Hematopoietic multipotent progenitor cell treated with erythropoietin and hydrocortisone succinate and interleukin-3 and kit ligand, for 6 days (in vitro differentiated cells): ENCODE data around the gene ARHGAP22.
A peak's percentile ranks its signal among the peaks of the same experiment; 100 is the strongest.

ENCODE experiments used
- DNase-seq: peaks from one replicate; pipeline ENCODE4 v3.0.0-alpha.2; 2015

The ARHGAP22 gene

DNA sequence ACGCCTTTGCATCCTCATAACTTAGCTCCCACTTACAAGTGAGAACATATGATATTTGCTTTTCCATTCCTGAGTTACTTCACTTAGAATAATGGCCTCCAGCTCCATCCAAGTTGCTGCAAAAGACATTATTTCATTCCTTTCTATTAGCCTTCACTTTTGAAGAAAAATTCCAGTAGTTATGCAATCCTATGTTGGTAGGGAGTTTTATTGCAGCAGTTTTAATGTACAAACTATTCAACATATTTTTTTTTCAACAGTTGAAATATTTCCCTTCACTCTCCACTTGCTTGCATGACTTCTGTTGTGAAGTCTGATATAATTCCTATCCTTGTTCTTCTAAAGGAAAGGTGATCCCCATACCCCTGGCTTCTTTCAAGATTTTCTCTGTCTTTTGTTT is 27.3 kb upstream of the ARHGAP22 start:
- DNase-seq = no peak

DNA sequence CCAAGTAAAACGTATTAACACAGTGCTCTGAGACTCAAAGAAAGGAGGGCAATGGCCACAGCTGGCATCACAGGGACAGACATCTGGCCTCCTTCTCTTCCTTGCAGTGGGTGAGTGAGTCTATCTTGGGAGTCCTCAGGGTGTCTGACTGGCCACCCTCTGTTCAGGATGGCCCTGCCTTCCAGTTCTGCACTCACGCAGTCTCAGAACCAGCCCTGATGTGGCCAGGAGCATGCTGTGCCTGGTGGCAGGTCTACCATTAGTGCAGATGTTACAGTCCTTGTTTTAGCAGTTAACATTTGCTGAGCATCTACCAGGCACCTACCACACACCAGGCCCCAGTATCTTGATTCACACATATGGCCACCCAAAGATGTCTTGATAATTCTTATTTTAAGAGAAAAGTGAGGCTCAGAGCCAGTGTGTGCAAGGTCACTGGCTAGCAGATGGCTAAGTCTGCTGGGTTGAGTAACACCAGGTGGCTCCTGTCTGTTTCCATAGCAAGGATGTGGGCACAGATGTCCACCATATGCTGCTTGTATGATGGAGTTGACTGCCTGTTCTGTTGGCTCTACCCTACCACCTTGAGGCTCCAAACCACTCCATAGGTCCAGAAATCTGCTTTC is 23.2 kb upstream of the ARHGAP22 start:
- DNase-seq = no peak

DNA sequence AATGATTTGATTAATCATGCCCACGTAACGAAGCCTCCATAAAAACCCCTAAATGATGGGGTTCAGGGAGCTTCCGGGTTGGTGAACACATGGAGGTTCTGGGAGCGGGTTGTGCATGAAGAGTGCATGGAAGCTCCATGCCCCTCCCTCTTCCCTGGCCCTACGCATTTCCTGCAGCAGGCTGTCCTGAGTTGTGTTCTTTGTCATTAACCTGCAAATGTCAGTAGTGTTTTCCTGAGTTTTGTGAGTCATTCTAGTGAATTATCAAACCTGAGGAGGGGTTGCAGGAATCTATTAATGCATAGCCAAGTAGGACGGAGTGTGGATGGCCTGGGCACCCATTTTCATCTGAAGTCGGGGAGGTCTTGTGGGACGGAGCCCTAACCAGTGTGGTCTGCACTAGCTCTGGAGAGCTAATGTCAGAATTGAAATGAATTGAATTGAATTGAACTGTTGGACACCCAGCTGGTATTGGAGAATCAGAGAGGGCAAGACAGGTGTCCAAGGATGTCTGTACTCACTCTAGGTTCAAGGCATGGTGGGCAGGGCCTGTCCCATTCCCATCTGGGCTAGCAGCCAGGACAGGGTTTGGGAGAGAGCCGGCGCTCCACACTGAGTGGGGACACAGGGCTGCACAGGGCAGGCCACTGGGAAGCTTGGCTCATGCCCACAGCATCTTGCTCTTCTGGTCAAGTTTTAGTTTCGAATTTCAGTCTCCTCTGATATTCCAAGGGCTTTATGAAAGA is 22.3 kb upstream of the ARHGAP22 start:
- no peak for DNase-seq

DNA sequence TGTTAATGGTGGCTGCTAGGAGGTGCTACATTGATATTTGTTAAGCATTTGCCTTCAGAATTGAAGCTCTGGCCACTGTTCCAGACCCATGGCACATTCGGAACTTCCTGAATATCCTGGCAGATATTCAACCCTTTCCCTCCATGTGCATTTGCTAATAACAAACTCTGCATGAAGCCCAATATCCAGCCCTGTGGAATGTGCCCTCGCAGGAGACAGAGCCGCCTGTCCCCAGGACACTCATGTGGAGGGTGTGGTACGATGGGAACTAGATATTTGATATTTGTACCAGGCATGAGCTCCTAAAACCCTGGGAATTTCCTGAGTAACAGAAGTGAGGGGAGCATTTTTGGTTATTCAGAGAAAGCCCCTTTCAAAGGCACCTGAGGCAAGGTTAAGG is 21.6 kb upstream of the ARHGAP22 start:
- DNase-seq = no peak

DNA sequence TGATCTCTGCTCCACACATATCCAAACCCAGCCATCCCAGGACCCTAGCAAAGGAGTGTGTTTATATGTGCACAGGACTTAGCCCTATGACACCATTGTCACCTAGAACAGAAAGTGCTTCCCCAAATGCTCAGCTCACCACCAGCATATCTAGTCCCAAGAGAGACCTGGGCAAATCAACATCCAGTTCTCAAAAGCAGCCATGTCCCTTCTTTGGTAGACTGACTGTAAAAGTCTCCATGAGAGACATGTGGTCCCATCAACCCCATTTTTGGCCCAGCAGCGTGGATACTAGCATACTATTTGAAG is 20.9 kb upstream of the ARHGAP22 start:
- no peak for DNase-seq

DNA sequence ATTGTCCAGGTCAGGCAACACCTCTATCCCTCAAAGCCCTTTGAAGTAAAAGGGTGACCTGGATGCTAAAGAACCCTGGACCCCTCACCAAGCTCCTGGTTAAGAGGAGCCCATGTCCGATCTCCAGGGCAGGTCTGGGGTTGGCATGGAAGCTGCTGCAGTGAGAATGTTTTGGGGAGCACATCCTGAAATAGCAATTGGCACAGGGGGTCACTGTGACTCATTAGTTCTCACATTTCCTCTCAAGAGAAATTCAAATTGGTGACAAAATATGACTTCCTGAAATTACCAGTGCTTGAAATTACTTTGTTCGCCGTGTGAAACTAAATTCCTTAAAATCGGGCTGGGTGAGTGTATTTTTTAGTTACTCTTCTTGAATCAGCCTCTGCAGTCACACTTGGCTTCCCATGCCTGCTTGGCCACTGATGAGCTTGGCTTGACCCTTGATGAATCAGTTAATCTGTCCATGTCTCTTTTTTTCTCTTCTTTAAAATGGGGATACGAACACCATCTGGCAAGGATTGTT is 18.8 kb upstream of the ARHGAP22 start:
- no peak for DNase-seq

DNA sequence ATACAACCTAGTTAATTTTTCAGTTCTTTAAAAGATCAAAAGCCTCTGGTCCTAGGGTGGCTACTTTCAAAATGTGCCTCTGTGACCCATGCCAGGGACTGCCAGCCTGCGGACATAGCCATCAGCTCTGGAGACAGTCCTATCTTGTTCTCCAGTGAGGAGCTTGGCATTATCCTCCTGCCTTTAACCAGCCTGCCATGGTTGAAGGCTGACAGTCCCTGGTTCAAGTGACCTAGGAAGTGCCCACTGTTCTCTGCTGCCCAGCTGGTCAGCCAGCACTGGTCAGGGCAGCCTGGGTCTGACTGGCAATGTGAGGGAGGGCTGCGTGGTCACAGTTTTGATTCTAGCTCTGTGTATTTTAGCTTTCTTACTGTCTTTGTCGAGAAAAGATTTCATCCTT is 18.1 kb upstream of the ARHGAP22 start:
- no peak for DNase-seq

DNA sequence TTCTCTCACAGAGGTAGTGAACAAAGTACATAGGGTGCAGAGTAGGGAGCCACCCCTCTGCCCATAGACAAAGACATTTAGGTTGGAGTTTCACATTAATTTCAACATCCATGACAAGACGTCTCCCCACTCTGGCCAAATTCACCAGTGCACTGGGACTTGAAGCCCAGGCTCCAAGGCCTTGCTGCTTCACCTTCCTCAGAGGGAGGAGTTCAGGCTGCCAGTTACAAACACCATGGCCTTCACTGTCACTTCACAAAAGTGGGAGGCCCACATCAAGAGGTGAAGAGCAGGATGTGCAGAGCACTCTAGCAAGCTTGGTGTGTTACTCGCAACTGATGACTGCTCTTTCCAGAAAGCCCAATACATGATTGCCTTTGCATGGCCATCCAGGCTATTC is 15.8 kb upstream of the ARHGAP22 start:
- DNase-seq = no peak

DNA sequence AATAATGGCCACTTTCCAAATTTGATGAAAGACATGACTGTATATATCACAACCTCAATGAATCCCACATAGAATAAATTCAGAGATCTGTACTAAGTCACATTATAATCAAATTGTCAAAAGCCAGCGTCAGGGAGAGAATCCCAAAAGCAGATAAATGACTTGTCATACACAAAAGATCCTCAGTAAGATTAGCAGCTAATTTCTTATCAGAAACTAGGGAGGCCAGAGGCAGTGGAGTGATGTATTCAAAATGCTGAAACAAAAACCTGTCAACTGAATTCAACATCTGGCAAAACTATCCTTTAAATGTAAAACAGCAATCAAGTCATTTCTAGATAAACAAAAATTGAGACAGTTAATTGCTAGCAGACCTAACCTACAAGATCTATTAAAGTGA is 11.6 kb upstream of the ARHGAP22 start:
- no peak for DNase-seq

DNA sequence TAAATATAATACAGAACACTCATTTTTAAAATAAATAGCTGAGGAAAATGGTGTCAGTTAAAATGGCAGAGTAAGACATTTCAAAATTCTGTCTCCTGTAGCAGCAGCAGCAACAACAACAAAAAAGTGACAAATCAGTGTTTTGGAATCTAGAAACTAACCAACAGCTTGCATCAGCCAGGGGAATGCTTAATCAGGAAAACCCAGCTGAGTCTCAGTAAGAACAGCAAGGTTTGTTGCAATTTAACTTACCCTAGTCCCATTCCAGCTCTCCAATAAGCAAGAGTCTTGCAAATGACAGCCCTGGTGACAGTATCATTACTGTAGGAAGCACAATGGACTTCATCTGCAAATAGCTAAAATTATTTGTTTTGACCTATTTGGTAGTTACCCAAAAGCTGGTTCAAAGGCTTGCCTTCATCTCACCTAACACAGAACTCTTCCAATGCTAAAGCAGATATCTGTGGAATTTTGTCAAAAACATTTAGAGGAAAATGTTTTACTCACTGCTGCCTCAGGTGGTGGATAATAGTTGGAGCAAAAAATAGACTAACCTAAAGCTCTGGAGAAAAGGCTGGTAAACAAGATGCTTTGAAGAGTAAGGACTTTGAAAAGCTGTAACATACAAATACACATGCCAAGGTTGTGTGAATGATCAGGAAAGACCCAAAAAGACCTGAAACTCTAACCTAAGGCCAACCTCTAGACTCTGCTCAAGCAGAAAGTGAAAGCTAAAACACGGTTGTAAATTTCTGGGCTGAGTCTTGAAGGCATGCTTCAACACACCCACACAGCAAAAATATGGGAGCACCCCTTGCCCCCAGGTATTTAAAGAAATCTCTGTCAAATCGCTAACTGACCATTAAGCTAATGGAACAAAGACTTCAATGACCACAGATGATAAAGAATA is 9.9 kb upstream of the ARHGAP22 start:
- no peak for DNase-seq

DNA sequence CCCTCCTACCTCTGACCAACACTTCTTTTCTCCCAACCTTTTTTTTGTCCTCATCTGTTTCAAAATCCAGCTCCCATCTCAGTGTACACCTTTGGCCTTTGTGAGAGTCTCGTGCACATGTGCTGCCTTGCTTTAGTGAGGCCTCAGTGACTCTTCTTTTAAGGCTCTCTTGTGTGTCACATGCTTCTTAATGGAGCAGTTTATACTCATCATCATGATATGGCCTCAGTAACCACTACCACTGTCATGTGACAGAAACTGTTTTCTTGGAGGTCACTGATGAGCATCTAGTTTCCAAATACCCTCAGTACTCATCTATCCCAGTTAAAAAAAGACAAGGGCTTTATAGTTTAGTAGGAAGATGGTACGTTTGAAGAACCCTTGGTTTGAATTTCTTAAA is 8.1 kb upstream of the ARHGAP22 start:
- DNase-seq = no peak

DNA sequence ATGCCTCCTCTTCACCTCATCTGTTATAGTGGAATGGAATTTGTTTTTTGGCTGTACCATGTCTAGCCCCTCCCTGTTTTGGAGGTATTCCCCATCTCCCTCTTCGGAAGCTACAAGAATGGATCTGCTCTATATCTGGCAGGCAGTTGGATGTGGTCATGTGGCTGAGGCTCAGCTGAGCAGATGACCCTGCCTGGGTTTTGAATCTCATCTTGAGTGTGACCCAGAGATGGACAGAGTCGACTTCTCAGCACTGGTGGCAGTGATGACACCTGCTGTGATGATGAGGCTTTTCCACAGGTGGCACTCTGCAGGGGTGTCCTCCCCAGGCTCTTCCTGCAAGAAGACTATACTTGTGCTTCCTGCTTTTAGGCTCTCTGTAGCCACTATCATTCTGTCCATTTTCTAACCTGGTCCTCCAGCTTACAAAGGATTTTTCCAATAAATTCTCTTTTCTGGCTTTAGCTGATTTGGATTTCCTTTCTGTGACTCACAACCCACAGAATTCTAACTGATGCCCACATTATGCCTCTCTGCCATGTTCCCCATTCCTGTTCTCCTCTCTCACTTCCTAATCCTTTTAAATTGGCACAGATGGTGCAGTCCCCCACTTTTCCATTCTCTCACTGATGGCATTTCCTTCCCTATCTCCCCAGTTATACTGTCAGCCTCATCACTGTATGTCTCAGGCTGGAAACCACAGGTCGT is 7.5 kb upstream of the ARHGAP22 start:
- no peak for DNase-seq

DNA sequence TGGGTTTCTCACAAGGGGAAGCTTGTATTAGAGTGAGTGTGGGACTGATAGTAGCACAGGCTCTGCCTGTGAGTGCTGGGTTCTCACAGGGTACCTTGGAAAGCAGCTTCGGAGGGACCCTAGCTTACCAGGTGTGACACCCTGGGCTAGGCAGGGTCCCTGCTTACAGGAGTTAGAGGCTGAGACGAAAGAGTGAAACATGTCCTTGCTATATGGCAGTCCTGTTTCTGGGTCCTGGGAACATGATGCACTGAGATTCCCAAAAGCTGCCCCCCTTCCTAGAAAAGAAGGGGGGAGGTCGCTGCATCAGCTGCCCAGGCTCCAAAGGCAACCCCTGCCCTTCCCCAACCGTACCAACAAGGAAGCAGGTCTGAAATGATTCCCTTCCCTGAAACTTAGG is 6.3 kb upstream of the ARHGAP22 start:
- no peak for DNase-seq

DNA sequence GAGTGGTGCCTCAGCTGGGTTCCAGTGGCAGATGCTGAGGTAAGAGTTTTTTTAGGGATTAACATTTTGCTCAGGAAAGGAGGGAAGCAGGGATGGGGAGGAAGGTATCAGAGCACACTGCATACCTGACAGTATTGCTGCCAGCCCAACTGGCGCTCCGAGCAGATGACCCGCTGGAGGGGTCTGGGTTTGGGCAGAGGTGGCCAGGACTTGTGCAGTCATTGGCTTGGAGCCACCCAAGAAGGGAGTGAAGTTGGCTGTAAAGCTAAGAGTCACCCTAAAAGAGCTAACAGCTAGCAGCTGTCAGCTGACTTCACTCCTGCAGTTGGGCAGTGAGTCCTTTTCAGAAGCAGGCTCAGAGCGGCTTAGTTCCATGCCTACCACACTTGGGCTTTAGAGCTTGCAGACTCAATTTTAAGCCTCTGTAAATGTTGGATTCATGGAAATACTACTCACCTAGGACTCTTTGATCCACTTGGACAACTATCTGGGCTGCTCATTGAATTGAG is 5.8 kb upstream of the ARHGAP22 start:
- no peak for DNase-seq

DNA sequence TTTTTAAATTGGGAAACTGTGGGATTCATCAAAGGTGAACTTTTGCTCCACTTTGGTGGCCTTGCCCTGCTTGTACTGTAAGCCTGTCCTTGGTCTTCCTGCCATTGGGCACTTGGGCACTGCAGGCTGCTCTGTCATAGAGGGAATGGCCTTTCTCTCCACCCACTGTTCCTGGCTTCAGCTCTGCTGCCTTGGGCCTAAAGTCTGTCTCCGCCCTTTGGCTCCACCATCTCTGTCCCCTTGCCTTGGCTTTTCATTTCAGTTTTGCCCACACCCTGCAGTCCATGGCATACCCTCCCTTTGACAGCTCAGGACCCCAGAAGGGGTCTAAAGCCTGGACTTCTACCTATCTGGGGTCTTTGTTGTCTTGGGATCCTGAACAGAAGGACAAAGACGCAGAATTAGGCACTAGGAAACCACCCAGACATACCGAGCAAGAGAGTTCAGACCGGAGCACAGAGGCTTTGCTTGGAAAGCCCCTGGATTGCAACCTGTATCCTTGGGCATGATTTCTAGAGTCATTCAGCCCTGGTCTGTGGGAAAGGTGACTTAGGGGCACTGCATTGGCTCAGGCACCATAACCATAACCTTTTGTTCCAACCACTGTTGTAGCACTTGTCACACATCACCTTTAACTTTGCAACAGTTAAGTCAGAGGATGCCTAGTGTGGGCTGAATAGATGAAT is 5.2 kb upstream of the ARHGAP22 start:
- DNase-seq = no peak

DNA sequence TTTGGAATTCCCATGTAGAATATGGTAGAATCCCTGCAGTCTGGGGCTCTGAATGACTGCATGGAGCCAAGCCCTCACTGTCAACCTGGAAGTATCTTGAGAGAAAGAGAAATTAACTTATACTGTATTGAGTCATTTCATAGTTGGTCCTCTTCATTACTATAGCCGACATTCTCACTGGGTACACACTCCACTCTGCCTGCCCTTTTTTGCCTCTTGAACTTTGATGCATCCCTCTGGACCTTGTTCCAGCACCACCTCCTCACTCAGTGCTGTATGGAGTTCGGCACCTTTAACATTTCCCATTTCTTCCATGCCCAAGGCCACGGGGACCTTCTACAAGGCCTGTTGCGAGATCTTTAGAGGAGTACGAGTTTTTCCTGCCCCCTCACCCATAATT is 4.6 kb upstream of the ARHGAP22 start:
- DNase-seq = no peak

DNA sequence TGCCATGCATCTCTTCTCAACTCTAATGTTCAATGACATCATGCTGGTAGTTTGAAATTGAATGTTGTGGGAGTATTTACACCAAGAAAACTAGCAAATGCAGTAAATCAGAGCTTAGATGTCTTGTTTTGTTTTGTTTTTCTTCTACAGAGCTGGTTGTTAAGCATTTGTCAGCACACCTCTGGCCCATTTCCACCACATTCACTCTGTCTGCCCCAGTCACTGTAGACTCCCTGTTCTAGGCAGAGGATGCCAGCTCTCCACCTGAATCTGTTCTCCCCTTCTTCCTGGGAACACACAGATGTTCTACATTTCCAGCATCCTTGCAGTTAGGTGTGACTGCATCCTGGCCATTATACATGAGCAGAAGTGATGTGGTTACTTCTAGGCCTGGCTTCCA is 4.1 kb upstream of the ARHGAP22 start:
- DNase-seq = no peak

DNA sequence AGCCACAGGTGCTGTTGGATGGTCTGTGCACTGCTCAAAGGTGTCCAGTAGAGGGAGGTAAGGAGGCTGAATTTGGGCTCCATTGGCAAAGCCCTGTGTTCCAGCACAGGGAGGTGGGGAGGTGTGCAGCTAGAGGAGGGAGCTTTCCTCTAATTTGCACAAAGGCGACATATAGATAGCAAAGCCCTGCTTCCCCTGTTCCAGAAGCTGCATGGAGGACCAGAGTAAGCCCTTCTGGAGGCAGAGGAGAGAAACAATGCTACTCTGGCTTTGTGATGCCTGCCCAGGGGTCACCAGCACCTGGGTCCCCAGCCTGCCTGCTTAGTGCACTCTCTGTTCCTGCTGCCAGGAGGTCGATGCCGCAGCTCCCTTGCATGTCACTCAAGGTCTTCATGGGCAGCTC is 3.4 kb upstream of the ARHGAP22 start:
- DNase-seq = peak; percentile 74

DNA sequence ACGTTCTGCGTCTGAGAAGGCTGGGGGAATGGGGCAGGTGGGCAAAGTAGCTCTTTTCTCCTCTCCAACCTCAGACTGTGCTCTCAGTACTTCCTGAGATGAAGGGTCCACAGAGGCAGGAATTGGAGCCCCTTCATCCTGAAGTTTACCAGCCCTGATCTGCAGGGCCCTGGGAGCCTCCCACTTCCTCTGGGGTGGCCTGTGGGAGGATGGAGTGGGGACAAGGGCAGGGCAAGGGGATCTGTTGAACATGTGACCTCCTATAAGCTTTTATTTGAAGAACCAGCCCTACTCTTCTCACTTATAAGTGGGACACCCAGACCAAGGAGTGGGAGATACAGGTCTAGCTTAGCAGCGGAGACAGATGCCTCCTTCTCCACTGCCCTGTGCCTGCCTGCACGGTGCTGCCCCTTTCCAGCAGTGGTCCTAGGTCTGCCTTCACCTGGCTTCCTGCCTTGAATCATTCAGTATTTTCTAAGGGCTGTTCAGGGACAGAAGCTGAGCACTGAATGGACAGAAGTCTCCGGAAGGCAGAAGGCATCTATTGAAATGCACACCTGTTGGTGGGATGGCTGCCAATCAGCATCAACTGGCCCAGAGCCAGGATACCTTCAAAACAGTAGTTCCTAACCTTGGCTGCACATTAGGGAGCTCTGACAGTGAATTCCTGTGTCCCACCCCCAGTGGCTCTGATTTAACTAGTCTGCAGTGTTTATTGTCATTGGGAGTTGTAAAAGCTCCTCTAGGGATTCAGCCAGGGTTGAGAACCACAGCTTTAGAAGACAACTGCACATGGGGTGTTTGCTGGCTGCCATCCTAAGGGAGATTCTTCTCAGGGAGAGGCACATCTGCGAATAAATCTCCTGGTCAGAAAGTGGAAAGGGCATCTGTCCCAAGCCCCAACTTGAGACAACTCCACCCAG is 2.7 kb upstream of the ARHGAP22 start:
- no peak for DNase-seq

DNA sequence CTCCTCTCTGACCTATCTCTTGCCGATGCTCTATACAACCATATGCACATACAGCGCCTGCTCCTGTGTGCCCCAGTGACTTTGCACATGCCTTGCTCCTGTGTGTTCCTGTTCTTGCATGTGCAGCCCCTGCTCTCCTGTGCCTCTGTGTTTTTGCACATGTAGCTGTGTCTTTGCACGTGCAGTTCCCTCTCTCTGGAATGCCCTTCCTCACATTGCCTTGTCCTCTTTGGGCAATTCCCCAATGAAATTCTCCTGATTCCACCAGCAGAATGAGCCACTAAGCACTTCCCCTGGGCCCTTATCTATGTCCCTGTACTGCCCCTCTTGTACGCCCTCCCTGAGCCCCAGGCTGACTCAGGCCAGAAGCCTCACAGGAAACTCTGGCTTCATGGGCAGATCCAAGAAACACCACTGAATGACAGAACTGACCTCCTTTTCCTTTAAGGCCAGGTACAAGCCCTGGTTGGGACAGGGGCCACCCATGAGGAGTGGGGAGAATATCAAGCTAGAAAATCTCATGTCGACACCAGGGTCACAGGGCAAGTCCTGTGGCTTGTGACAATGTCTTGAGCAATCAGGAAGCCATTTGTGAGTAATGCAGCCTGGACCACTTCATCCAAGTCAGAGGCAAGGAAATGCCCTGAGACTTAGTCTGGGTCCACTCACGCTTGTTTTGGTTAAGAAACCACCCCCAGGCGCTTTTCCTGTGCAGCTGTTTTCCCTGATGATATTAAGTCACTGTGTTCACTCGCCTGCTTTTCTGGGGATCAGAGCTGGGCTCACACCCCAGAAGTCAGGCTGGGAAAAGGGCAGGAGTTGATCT is 1.9 kb upstream of the ARHGAP22 start:
- DNase-seq = peak; percentile 68
